ENCODE data around the gene PRPF6. TPM values are rescaled to one million over a fixed set of nuclear protein-coding genes. Genes with fewer than 3 reads are reported as not detected.

Gene PRPF6
- total and polyA plus RNA-seq, 2 experiments from 2014 or later = 47.1 to 54.8 TPM

- Histone ChIP-seq H3F3A (ENCODE audit: insufficient read depth) (no peaks in the 10 kb centered on the region), H2AFZ (no peak overlapping the region), H3K4me3 (no peak overlapping the region), H3K9ac (no peak overlapping the region), H3K9me2 (ENCODE audit: insufficient read depth) (no peaks in the 10 kb centered on the region), H3K27me3 (replicated peaks; ENCODE audit: insufficient read depth) (no peaks in the 10 kb centered on the region), H3K36me3 (ENCODE audit: low read depth) (no peaks in the 10 kb centered on the region), H3K4me2 (ENCODE audit: unreplicated experiment) (no peak overlapping the region), H3K9me3 (ENCODE audit: low read depth) (no peaks in the 10 kb centered on the region), H4K20me1 (ENCODE audit: insufficient read depth) (no peaks in the 10 kb centered on the region), H3K79me2 (ENCODE audit: insufficient read depth) (no peaks in the 10 kb centered on the region), H3K4me1 (ENCODE audit: insufficient read depth) (peaks cover 10% of the 10 kb centered on the region), H3K27ac (no peak overlapping the region)
- in situ Hi-C loops (cut with MboI) = no loop called here
- no peak for TF ChIP-seq EZH2 (IDR thresholded peaks at IDR 0.05; ENCODE audit: insufficient read depth, poor library complexity, severe bottlenecking)
- TF ChIP-seq EZH2phosphoT487 (IDR thresholded peaks at IDR 0.05; ENCODE audit: insufficient read depth, low read depth) = no peak
- DNase-seq = no peak
- 90 to 95% methylated on average over 22 to 28 of the region's 28 CpGs for WGBS, 2 experiments (ENCODE audit: low coverage in 1 of 2, low lambda C conversion rate in 2 of 2, missing lambda C conversion rate in 2 of 2)
These were observed 93.4 kb downstream of the PRPF6 start for GRCh38 chr20:64074184-64074789.

- in situ Hi-C loops (cut with MboI) = no loop called here
- Histone ChIP-seq H3K9me2 (ENCODE audit: insufficient read depth) (no peaks in the 10 kb centered on the region), H3K4me1 (ENCODE audit: insufficient read depth) (peaks cover 10% of the 10 kb centered on the region), H3K27me3 (replicated peaks; ENCODE audit: insufficient read depth) (no peaks in the 10 kb centered on the region), H3K9ac (no peak overlapping the region), H3F3A (ENCODE audit: insufficient read depth) (no peaks in the 10 kb centered on the region), H3K4me3 (no peak overlapping the region), H3K27ac (no peak overlapping the region), H3K4me2 (ENCODE audit: unreplicated experiment) (no peak overlapping the region), H3K36me3 (ENCODE audit: low read depth) (no peaks in the 10 kb centered on the region), H3K79me2 (ENCODE audit: insufficient read depth) (no peaks in the 10 kb centered on the region), H4K20me1 (ENCODE audit: insufficient read depth) (no peaks in the 10 kb centered on the region), H3K9me3 (ENCODE audit: low read depth) (no peaks in the 10 kb centered on the region), H2AFZ (no peak overlapping the region)
- DNase-seq = no peak
- TF ChIP-seq EZH2phosphoT487 (IDR thresholded peaks at IDR 0.05; ENCODE audit: insufficient read depth, low read depth) (no peak), EZH2 (IDR thresholded peaks at IDR 0.05; ENCODE audit: insufficient read depth, poor library complexity, severe bottlenecking) (no peak)
- 94 to 97% methylated on average over 8 of the region's 8 CpGs for WGBS, 2 experiments (ENCODE audit: low coverage in 1 of 2, low lambda C conversion rate in 2 of 2, missing lambda C conversion rate in 2 of 2)
These were observed 94.0 kb downstream of the PRPF6 start for GRCh38 chr20:64074963-64075362.

- 87 to 91% methylated on average over 9 to 12 of the region's 12 CpGs for WGBS, 2 experiments (ENCODE audit: low coverage in 1 of 2, low lambda C conversion rate in 2 of 2, missing lambda C conversion rate in 2 of 2)
- Histone ChIP-seq H3F3A (ENCODE audit: insufficient read depth) (no peaks in the 10 kb centered on the region), H3K4me3 (no peak overlapping the region), H3K36me3 (ENCODE audit: low read depth) (no peaks in the 10 kb centered on the region), H3K27me3 (replicated peaks; ENCODE audit: insufficient read depth) (no peaks in the 10 kb centered on the region), H3K9me2 (ENCODE audit: insufficient read depth) (no peaks in the 10 kb centered on the region), H3K9me3 (ENCODE audit: low read depth) (no peaks in the 10 kb centered on the region), H3K27ac (no peak overlapping the region), H3K9ac (no peak overlapping the region), H2AFZ (no peak overlapping the region), H4K20me1 (ENCODE audit: insufficient read depth) (no peaks in the 10 kb centered on the region), H3K4me1 (ENCODE audit: insufficient read depth) (peaks cover 10% of the 10 kb centered on the region), H3K79me2 (ENCODE audit: insufficient read depth) (no peaks in the 10 kb centered on the region), H3K4me2 (ENCODE audit: unreplicated experiment) (no peak overlapping the region)
- in situ Hi-C loops (cut with MboI) = no loop called here
- no peak for TF ChIP-seq EZH2phosphoT487 (IDR thresholded peaks at IDR 0.05; ENCODE audit: insufficient read depth, low read depth)
- no peak for DNase-seq
These were observed 94.6 kb downstream of the PRPF6 start for GRCh38 chr20:64075556-64075955.

GRCh38 chr20:64076061-64076997 is 95.4 kb downstream of the PRPF6 start:
- Histone ChIP-seq H3K9ac (no peak overlapping the region), H3K36me3 (ENCODE audit: low read depth) (no peaks in the 10 kb centered on the region), H4K20me1 (ENCODE audit: insufficient read depth) (no peaks in the 10 kb centered on the region), H2AFZ (no peak overlapping the region), H3K9me2 (ENCODE audit: insufficient read depth) (no peaks in the 10 kb centered on the region), H3K4me2 (ENCODE audit: unreplicated experiment) (no peak overlapping the region), H3K9me3 (ENCODE audit: low read depth) (no peaks in the 10 kb centered on the region), H3K79me2 (ENCODE audit: insufficient read depth) (no peaks in the 10 kb centered on the region), H3K27me3 (replicated peaks; ENCODE audit: insufficient read depth) (no peaks in the 10 kb centered on the region), H3K4me3 (no peak overlapping the region), H3K4me1 (ENCODE audit: insufficient read depth) (peaks cover 10% of the 10 kb centered on the region), H3K27ac (no peak overlapping the region), H3F3A (ENCODE audit: insufficient read depth) (no peaks in the 10 kb centered on the region)
- no peak for DNase-seq
- in situ Hi-C loops (cut with MboI) = no loop called here
- TF ChIP-seq EZH2 (IDR thresholded peaks at IDR 0.05; ENCODE audit: insufficient read depth, poor library complexity, severe bottlenecking) (no peak), EZH2phosphoT487 (IDR thresholded peaks at IDR 0.05; ENCODE audit: insufficient read depth, low read depth) (no peak)
- WGBS, 2 experiments (ENCODE audit: low coverage in 1 of 2, low lambda C conversion rate in 2 of 2, missing lambda C conversion rate in 2 of 2) = 91 to 92% methylated on average over 19 to 22 of the region's 22 CpGs
